Measurements from ENCODE around the gene ZNF787.

DNA sequence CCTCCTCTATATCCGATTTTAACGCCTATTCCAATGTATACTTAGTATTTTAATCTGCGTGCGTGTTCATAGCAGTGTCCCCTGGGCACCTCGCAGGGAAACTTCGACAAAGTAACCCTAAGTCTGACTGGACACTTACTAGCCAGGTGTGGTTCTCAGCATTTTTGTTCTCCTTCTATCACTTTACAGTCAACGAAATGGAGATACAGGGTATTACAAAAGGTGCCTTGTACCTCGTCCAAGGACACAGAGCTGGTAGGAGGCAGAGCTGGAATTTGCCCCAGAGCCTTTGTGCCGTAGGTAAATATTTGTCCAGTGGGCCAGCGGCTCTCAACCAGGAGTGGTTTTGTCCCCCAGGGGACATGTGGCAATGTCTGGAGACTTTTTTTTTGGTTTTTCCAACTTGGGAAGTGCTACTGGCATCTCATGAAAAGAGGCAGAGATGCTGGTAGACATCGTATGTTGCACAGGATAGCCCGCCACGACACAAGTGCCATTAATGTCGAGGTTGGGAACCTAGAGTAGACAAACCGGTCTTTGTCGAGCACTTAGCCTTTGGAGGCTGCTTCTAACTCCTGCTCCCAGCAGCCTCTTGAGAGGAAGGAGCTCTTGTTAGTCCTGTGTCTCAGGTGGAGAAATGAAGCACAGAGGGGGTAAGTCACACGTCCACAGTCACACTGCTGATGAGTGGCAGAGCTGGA is 21.1 kb upstream of the ZNF787 start:
- TF ChIP-seq, protein P1, sequence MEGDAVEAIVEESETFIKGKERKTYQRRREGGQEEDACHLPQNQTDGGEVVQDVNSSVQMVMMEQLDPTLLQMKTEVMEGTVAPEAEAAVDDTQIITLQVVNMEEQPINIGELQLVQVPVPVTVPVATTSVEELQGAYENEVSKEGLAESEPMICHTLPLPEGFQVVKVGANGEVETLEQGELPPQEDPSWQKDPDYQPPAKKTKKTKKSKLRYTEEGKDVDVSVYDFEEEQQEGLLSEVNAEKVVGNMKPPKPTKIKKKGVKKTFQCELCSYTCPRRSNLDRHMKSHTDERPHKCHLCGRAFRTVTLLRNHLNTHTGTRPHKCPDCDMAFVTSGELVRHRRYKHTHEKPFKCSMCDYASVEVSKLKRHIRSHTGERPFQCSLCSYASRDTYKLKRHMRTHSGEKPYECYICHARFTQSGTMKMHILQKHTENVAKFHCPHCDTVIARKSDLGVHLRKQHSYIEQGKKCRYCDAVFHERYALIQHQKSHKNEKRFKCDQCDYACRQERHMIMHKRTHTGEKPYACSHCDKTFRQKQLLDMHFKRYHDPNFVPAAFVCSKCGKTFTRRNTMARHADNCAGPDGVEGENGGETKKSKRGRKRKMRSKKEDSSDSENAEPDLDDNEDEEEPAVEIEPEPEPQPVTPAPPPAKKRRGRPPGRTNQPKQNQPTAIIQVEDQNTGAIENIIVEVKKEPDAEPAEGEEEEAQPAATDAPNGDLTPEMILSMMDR (IDR thresholded peaks at IDR 0.05; ENCODE audit: extremely low read depth in 1 of 2, insufficient read depth in 1 of 2, low read depth in 1 of 2, low read length in 2 of 2): no peak
- TF ChIP-seq EZH2 (IDR thresholded peaks at IDR 0.05; ENCODE audit: borderline replicate concordance, low read depth, low read length, severe bottlenecking) (no peak), JUN (IDR thresholded peaks at IDR 0.05; ENCODE audit: borderline replicate concordance, insufficient read depth, insufficient read length, low read depth) (no peak), POLR2A (IDR thresholded peaks at IDR 0.05; ENCODE audit: low read depth, low read length) (no peak), POLR2AphosphoS5 (IDR thresholded peaks at IDR 0.05; ENCODE audit: insufficient read depth, low read depth, low read length) (no peak), MYC (IDR thresholded peaks at IDR 0.05; ENCODE audit: low read depth, low read length) (no peak)

Measured in endothelial cell of umbilical vein (primary cell).